Activated naive CD4-positive, alpha-beta T cell treated with anti-CD3 and anti-CD28 coated beads, Interleukin-2, amount 50 U/mL, for 72 hours (primary cell): ENCODE measurements around the gene DPYSL4. TPM values are rescaled to one million over a fixed set of nuclear protein-coding genes. Genes with fewer than 3 reads are reported as not detected.
"Not testable (repeated sequence)": the region's sequence is repeated elsewhere in the genome, so short reads cannot be mapped to it uniquely, and the experiment has no call there.

Source experiments
- ATAC-seq, 2 donors: fragments of 150-1000 bp; cut with Tn5 transposase; 2 replicates each; pipeline ENCODE4 v1.10.0; 2021; ENCODE audit warnings: mild to moderate bottlenecking in 2 of 2, moderate library complexity in 2 of 2
- DNase-seq, 2 donors: peaks; one replicate each; pipeline ENCODE4 v3.0.0; 2021 to 2022; ENCODE audit warnings: low spot score in 2 of 2
- H3K27ac Mint-ChIP-seq, 2 donors: one replicate each; pipeline ENCODE4 v1.8.0; 2022; ENCODE audit warnings: mild to moderate bottlenecking in 2 of 2, mixed read lengths in 2 of 2
- H3K36me3 Mint-ChIP-seq, 2 donors: one replicate each; pipeline ENCODE4 v1.8.0; 2022; ENCODE audit warnings: mixed read lengths in 2 of 2
- H3K9me3 Mint-ChIP-seq, 2 donors: one replicate each; pipeline ENCODE4 v1.8.0; 2022; ENCODE audit warnings: mixed read lengths in 2 of 2
- total RNA-seq, 2 donors: library from RNA; stranded (reverse); gene quantifications; one replicate each; pipeline ENCODE4 v1.2.3, GENCODE V29; 2022

DPYSL4 gene
- total RNA-seq, 2 donors from 2014 or later, result 2.8 to 65.2 TPM

DNA sequence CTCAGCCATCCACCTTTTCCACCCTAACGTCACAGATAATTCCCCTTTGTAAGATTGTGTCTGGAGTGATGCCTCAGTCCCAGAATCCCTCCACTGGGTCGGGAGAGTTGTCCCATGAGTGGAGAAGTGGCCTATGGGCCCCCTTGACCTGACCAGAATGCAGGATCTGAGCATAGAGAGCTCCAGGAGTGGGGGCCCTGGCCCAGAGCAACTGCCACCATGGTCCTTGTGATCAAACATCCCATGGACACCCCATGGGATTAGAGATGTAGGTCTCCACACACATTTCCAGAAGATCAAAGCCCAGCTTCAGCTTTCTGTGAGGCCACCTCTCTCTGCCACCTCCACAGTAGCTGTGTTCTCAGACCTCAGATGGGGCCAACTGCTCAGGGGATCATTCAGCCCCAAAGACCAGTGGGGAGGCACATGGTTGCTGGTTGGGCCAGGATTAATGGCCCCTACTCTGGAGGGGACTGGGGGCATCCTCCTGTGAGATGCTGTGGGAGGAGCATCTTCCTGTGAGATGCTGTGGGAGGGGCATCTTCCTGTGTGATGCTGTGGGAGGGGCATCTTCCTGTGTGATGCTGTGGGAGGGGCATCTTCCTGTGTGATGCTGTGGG, 28.5 kb upstream of the DPYSL4 start:
- peak; percentile 54 to 62 for ATAC-seq
- DNase-seq, result peak in 1 of 2 donors; percentile 48
- Mint-ChIP-seq H3K36me3 (peaks cover 5 to 7% of the 10 kb centered on the region in 2 donors), H3K27ac (no peak overlapping the region), H3K9me3 (peaks cover 0 to 4% of the 10 kb centered on the region in 2 donors)

DNA sequence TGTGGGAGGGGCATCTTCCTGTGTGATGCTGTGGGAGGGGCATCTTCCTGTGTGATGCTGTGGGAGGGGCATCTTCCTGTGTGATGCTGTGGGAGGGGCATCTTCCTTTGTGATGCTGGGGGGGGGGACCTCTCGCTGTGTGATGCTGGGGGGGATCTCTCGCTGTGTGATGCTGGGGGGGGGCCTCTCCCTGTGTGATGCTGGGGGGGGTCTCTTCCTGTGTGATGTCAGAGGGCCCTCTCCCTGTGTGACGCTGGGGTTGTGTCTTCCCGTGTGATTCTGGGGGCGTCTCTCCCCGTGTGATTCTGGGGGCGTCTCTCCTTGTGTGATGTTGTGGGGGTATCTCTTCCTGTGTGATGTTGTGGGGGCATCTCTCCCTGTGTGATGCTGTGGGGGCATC, 27.9 kb upstream of the DPYSL4 start:
- DNase-seq (no peak), ATAC-seq (peak in 1 of 2 donors; percentile 45)
- Mint-ChIP-seq H3K36me3 (peaks cover 5 to 7% of the 10 kb centered on the region in 2 donors), H3K27ac (peak overlapping the region; percentile 15 to 93), H3K9me3 (peaks cover 0 to 4% of the 10 kb centered on the region in 2 donors)

DNA sequence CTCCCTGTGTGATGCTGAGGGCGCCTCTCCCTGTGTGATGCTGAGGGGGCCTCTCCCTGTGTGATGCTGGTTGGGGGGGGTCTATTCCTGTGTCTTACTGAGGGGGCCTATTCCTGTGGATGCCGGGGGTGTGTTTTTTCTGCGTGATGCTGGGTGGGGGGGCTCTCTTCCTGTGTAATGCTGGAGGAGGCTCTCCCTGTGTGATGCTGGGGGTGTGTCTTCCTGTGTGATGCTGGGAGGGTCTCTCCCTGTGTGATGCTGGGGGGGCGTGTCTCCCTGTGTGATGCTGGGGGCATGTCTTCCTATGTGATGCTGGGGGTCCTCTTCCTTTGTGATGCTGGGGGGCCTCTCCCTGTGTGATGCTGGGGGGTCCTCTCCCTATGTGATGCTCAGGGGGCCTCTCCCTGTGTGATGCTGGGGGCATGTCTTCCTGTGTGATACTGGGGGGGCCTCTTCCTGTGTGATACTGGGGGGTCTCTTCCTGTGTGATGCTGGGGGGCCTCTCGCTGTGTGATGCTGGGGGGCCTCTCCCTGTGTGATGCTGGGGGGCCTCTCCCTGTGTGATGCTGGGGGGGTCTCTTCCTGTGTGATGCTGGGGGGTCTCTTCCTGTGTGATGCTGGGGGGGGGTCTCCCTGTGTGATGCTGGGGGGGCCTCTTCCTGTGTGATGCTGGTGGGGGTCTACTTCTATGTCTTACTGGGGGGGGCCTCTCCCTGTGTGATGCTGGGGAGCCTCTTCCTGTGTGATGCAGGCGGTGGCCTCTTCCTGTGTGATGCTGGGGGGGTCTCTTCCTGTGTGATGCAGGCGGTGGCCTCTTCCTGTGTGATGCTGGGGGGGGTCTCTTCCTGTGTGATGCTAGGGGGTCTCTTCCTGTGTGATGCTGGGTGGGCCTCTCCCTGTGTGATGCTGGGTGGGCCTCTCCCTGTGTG, 27.2 kb upstream of the DPYSL4 start:
- peak in 1 of 2 donors; percentile 56 for DNase-seq

DNA sequence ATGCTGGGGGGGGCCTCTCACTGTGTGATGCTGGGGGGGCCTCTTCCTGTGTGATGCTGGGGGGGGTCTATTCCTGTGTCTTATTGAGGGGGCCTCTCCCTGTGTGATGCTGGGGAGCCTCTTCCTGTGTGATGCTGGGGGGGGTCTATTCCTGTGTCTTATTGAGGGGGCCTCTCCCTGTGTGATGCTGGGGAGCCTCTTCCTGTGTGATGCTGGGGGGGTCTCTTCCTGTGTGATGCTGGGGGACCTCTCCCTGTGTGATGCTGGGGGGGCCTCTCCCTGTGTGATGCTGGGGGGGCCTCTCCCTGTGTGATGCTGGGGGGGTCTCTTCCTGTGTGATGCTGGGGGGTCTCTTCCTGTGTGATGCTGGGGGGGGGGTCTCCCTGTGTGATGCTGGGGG, 26.5 kb upstream of the DPYSL4 start:
- H3K36me3 Mint-ChIP-seq, DNase-seq, H3K27ac Mint-ChIP-seq, H3K9me3 Mint-ChIP-seq, ATAC-seq: not testable (repeated sequence)

More for the DNA sequence above, 27.2 kb upstream of the DPYSL4 start:
- H3K27ac Mint-ChIP-seq, result peak overlapping the region; percentile 15 to 93
- not testable (repeated sequence) for H3K9me3 Mint-ChIP-seq, H3K36me3 Mint-ChIP-seq
- peak in 1 of 2 donors; percentile 67 for ATAC-seq

DNA sequence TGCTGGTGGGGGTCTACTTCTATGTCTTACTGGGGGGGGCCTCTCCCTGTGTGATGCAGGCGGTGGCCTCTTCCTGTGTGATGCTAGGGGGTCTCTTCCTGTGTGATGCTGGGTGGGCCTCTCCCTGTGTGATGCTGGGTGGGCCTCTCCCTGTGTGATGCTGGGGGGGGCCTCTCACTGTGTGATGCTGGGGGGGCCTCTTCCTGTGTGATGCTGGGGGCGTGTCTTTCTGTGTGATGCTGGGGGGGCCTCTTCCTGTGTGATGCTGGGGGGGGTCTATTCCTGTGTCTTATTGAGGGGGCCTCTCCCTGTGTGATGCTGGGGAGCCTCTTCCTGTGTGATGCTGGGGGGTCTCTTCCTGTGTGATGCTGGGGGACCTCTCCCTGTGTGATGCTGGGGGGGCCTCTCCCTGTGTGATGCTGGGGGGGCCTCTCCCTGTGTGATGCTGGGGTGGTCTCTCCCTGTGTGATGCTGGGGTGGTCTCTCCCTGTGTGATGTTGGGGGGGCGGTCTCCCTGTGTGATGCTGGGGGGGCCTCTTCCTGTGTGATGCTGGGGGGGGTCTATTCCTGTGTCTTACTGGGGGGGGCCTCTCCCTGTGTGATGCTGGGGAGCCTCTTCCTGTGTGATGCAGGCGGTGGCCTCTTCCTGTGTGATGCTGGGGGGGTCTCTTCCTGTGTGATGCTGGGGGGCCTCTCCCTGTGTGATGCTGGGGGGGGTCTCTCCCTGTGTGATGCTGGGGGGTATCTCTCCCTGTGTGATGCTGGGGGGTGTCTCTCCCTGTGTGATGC, 25.7 kb upstream of the DPYSL4 start:
- H3K9me3 Mint-ChIP-seq, H3K36me3 Mint-ChIP-seq: not testable (repeated sequence)

DNA sequence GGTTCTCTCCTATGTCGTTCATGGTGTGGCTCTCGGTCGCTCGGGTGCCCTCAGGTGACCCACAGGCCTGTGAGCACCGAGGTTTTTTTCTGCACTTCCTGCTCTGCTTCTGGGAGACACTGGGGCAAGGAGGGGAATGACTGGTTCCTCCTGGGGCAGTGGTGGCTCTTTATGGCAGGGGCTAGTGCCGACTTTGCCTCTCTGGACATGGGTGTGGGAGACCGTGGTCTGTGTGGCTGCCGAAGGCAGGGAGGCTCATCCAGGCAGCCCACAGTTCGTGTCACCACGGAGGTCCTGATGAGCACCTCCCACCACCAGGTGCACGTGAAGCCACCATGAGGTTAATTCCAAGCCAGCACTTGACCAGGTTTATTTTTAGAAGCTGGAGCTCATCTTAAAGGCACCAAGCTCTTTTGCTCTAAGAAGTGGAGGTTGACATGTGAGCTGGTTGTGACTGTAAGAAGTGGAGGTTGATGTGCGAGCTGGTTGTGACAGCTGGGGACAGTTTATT, 24.7 kb upstream of the DPYSL4 start:
- peak in 1 of 2 donors; percentile 43 for DNase-seq
- H3K9me3 Mint-ChIP-seq, result peaks cover 0 to 4% of the 10 kb centered on the region in 2 donors
- peaks cover 5 to 7% of the 10 kb centered on the region in 2 donors for H3K36me3 Mint-ChIP-seq
- peak overlapping the region; percentile 93 to 97 for H3K27ac Mint-ChIP-seq
- ATAC-seq, result peak; percentile 36 to 79

More for the DNA sequence above, 25.7 kb upstream of the DPYSL4 start:
- peak overlapping the region in 1 of 2 donors; percentile 93 for H3K27ac Mint-ChIP-seq
- DNase-seq, ATAC-seq: not testable (repeated sequence)

DNA sequence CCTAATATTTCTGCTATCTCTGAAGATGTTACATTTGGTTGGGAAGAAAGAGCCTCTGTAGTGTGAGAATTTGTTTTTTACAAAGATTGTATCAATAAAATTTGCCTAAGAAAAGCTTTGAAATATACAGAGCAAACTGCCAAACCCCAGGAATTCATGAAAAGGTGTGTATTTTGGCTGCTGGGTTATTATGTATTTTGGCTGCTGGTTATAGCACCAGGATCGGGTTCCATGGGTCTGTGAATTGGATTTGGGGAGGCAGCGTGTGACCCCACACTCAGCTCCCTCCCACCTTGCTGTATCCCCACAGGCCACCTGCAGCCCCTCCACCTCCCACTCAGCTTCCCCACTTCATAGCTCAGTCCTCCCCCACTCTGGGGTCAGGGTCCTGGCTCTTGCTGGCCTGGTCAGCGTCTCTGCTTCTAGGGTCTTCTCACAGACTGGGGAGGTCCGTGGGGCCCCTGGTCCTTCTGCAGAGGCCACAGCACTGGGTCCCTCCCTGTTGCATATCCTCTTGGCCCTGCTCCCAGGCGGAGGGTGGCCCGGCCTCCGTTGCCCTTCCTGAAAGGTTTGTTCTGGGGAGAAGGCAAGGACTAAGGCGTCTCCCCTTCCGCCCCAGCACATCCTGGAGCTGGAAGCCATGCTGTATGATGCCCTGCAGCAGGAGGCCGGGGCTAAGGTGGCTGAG, 24.0 kb upstream of the DPYSL4 start:
- peaks cover 5 to 7% of the 10 kb centered on the region in 2 donors for H3K36me3 Mint-ChIP-seq
- ATAC-seq (no peak), DNase-seq (no peak)
- peaks cover 0 to 4% of the 10 kb centered on the region in 2 donors for H3K9me3 Mint-ChIP-seq
- H3K27ac Mint-ChIP-seq, result peak overlapping the region in 1 of 2 donors; percentile 93

DNA sequence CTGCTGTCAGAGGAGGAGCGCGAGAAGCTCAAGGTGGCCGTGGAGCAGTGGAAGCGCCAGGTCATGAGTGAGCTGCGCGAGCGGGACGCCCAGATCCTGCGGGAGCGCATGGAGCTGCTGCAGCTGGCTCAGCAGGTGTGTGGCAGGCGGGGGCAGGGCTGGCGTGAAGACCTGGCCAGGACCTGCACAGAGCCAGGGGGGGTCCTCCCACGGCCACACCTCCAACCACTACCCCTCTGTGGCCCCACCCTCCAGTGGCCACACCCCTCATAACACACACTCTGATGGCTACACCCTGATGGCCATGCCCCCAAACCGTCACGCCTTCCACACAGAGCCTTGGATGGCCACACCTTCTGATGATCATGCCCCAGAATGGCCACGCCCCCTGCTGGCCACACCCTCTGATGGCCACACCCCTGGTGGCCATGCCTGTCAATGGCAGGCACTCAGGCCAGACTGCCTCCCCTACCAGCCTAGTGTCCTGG, 23.4 kb upstream of the DPYSL4 start:
- Mint-ChIP-seq H3K36me3 (peaks cover 5 to 7% of the 10 kb centered on the region in 2 donors), H3K9me3 (peaks cover 0 to 4% of the 10 kb centered on the region in 2 donors), H3K27ac (peak overlapping the region in 1 of 2 donors; percentile 64)
- peak in 1 of 2 donors; percentile 85 for DNase-seq
- ATAC-seq, result peak; percentile 35 to 66

DNA sequence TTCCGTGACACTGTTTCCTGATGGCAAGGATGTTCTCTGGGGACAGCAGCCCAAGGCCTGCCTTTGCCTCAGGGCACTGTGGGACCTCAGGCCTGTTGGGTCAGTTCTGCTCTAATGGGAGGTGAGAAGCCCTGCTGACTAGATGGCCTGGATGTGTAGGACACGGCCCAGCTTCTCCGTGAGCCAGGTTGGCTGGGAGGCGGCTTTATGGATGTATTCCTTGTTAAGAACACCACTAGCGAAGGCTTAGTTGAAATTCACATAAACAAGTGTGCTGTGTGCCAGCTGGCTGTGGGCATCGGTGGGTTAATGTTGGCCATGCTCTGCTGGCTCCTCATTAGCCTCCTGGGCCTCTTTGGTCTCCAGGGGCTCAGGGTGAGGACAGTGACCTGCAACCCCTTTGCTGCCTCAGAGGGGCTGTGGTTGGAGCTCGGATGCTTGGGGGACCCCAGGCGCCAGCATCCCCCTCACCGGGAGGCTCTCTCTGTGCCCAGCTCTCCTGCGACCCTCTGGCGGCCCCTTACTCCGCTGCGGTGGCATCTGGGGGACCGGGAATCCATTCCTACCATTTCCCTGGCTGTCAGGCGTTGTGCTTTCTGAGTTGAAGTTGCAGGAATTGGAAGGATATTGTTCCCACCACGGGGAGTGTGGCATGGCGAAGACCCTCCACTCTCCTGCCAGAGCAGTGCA, 22.8 kb upstream of the DPYSL4 start:
- Mint-ChIP-seq H3K27ac (peak overlapping the region in 1 of 2 donors; percentile 66), H3K9me3 (peaks cover 0 to 4% of the 10 kb centered on the region in 2 donors), H3K36me3 (peaks cover 5 to 7% of the 10 kb centered on the region in 2 donors)
- DNase-seq (no peak), ATAC-seq (no peak)

DNA sequence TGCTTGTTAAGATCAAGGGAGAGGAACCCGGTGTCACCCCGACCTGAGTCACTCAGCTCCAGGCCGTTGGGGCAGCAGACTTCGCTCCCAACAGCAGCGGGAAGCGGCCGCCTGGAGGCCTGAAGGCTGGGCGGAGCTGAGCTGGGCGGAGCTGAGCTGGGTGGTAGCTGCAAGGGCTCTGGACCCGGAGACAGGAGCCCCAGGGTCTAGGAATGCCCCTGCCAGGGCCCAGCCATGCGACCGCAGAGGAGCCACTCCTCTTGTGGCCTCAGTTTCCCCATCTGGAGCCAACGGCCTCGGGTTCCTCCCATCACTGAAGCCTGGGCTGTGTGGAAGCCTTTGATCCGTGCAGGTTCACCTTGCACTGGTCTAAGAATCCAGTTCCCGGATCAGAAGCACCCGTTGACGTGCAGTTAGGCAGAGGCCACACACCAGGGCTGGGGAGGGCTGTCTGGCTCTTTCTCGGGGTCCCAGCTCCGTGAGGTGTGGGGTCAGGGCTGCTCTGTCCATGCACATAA, 21.9 kb upstream of the DPYSL4 start:
- DNase-seq (no peak), ATAC-seq (no peak)
- peaks cover 5 to 7% of the 10 kb centered on the region in 2 donors for H3K36me3 Mint-ChIP-seq
- peaks cover 0 to 4% of the 10 kb centered on the region in 2 donors for H3K9me3 Mint-ChIP-seq
- H3K27ac Mint-ChIP-seq, result peak overlapping the region in 1 of 2 donors; percentile 66

DNA sequence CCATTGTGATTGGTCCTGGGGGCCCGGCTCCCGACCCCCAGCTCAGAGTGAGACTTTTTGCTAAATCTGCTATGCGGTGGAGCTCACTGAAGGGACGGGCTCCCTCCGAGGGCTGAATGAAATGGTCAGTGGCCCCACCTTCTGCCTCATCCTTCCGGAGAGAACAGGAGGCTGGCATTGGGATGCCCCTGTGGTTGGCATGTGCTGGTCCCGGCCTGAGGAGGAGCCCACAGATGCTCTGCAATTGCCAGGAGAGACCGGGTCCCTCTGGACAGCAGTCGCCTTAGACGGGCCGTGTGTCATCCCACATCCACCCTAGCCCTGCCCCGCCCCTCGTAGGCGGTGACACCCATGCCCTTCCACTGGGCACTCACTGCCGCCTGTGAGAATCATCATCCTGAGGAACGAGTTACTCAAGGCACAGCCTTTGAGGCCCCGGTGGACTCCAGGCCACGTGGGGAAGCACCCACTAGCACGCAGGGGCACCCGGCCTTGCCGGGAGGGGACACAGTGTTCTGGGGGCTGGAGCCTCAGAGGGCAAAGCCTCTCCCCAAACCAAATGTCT, 21.2 kb upstream of the DPYSL4 start:
- H3K9me3 Mint-ChIP-seq, result peaks cover 0 to 4% of the 10 kb centered on the region in 2 donors
- ATAC-seq (no peak), DNase-seq (no peak)
- peaks cover 5 to 7% of the 10 kb centered on the region in 2 donors for H3K36me3 Mint-ChIP-seq
- H3K27ac Mint-ChIP-seq, result no peak overlapping the region

DNA sequence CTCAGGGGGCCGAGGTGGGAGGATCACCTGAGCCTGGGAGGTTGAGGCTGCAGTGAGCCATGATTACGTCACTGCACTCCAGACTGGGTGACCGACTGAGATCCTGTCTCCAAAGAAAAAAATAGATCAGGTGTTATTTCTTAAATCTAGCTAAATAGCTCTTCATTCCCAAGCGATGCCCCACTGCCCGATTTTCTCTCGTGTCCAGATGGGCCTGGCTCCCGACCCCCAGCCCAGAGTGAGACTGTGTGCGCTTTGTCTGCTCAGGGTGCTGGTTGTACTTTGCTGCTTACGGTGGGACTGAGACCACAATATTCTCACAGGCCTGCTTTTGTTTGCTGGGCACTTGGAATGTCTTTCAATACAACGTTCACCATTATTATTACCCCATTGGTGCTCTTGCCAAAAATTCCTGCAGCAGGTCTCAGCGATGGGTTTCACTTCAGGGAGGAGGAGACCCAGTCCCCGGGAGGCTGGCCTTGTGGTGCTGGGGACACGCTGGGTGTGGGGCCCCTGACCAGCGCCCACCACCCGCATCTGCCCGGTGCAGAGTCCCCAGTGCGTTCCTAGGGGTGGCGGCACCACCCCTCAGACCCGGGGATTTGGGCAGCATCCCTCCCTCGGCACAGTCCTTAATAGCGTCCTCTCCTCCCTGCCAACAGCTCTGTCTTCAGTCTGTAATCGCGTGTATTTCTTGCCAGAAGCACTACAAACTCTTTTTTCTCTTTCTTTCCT, 20.4 kb upstream of the DPYSL4 start:
- ATAC-seq, result no peak
- DNase-seq, result no peak
- H3K27ac Mint-ChIP-seq, result no peak overlapping the region
- H3K9me3 Mint-ChIP-seq, result peaks cover 0 to 4% of the 10 kb centered on the region in 2 donors
- peaks cover 5 to 7% of the 10 kb centered on the region in 2 donors for H3K36me3 Mint-ChIP-seq

DNA sequence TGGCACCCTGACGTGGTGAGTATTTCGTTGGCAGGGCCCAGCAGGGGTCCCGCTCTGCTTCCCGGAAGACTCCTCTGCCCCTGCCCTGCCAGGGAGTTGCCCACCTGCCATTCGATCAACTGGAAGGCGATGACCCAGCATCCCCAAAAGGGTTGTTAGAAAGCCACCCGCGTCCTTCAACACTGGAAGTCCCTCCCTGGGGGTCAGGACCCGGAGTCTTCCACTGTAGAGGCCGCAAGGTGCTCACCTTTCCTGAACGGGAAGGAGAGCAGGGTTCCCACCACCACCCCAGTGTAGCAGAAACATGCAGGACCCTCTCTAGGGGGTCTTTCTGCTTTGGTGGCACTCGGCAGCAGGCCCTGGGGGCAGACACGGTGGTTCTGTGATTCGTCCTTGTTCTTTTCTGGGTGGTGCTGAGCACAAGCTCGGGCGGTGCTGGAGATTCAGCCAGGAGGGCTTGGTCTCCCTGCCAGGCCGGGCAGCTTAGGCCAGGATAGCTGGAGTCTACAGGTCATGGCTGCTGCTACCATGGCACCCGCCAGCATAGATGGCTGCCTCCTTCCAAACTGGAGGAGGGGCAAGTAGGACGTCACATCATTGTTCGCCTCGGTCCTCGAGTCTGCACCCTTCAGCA, 19.6 kb upstream of the DPYSL4 start:
- peaks cover under 1 to 2% of the 10 kb centered on the region in 2 donors for H3K36me3 Mint-ChIP-seq
- no peaks in the 10 kb centered on the region for H3K9me3 Mint-ChIP-seq
- ATAC-seq (no peak), DNase-seq (no peak)
- H3K27ac Mint-ChIP-seq, result no peak overlapping the region

DNA sequence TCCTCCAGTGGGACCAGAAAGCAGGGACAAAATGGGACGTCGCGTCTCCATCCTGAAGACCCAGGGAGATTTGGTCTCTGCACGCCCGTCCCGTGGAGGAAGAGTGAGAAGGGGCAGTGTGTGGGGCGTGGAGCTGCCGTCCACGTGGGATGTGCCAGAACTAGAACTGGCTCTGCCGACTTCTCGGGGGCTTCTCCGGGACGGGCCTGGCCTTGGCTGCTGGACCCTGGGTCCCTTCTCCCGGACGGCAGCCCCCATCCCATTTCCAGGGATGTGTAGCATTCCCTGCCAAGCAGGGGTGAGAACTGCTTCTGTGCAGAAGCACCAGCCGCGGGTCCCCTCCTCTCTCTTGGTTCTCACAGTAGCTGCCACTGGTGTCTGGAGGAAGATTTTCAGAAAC, 18.8 kb upstream of the DPYSL4 start:
- Mint-ChIP-seq H3K9me3 (no peaks in the 10 kb centered on the region), H3K27ac (no peak overlapping the region), H3K36me3 (no peaks in the 10 kb centered on the region)
- no peak for DNase-seq
- ATAC-seq, result no peak
